Motor neuron (in vitro differentiated cells): ENCODE measurements around the gene APAF1. TPM values are rescaled to one million over a fixed set of nuclear protein-coding genes. Genes with fewer than 3 reads are reported as not detected.

Experiments
- total RNA-seq, 8 experiments: library from RNA; unstranded; fragments of 300-600 nt; gene quantifications; 2 replicates each; pipeline versions ENCODE4 v1.2.3 to v1.2.4, GENCODE V29; 2022

The APAF1 gene
- total RNA-seq, 8 experiments from 2014 or later: 6.0 to 25.8 (median 22.9) TPM

Other genes starting within 250 kb of the APAF1 start
- gene TMPO, start 129.7 kb upstream of the APAF1 start, total RNA-seq: 100 to 1,000 TPM in 3 of 8 experiments, 10 to 100 TPM in 4, 1 to 10 TPM in 1; 7.6 to 178 (median 58.0) TPM
- 100 to 1,000 TPM; 349 to 661 (median 472) TPM for gene SLC25A3, start 51.6 kb upstream of the APAF1 start, total RNA-seq
- 10 to 100 TPM in 5 of 8 experiments, 1 to 10 TPM in 3; 7.2 to 40.4 (median 22.0) TPM for gene IKBIP, start 502 bp upstream of the APAF1 start, total RNA-seq